GM19397 (cell line): ENCODE data around the gene C1QTNF6.
A peak's percentile ranks its signal among the peaks of the same experiment; 100 is the strongest.
"Not testable (repeated sequence)": the region's sequence is repeated elsewhere in the genome, so short reads cannot be mapped to it uniquely, and the experiment has no call there.

Source experiments
- ATAC-seq: cut with Tn5 transposase; IDR thresholded peaks from one replicate; pipeline ENCODE4 v1.9.1; 2021; ENCODE audit warnings: mild to moderate bottlenecking, moderate library complexity; ENCODE audit not compliant: unreplicated experiment

The C1QTNF6 gene

DNA sequence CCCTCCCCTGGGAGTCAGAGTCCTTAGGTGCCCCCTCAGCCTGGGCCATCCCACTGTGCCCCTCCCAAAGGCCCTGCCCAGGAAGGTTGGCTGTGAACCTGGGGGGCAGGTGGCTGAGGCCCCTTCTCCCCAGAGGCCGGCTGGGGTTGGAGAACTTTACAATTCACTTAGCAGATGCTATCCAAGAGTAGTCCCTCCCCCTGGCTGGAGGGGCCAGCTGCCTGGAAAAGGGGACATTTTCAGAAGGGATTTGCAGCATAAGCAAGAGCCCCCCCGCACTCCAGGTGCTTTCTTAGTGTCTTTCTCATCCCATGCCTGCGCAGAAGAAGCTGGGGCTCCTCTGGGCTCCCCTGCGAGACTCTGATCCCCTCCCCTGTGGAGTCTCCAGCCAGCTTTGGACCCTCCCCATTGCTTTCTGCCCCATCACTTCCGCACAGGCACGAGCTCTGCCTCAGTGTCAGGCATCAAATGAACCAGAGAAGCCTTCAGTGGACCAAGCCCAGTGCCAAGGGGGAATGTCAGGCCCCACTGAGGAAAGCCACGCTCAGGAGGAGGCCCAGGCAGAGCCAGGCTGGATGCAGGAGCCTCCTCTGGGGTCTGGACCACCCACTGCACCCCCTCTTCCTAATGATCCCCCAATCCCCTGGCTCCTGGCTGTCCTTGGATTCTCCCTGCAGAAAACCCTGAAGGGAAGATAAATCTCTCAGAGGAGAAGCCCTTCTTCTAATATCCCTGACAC, 20.5 kb upstream of the C1QTNF6 start:
- no peak for ATAC-seq

DNA sequence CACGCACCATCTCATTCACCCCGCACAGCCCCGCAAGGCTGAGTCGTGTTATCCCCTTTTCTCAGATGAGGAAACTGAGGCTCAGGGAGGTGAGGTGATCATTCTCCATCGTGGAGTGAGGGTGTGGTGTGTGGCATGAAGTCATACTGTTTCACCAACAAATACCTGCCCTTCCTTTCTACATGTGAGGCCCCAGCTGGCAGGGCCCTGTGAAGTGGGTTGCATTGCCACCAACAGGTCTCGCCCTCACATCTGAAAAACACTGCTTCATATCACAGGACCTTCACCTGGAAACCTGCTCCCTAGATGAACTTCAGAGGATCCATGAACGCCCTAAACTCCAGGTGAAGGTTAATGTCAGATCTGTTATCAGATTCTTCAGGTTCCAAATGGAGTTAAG, 19.9 kb upstream of the C1QTNF6 start:
- no peak for ATAC-seq

DNA sequence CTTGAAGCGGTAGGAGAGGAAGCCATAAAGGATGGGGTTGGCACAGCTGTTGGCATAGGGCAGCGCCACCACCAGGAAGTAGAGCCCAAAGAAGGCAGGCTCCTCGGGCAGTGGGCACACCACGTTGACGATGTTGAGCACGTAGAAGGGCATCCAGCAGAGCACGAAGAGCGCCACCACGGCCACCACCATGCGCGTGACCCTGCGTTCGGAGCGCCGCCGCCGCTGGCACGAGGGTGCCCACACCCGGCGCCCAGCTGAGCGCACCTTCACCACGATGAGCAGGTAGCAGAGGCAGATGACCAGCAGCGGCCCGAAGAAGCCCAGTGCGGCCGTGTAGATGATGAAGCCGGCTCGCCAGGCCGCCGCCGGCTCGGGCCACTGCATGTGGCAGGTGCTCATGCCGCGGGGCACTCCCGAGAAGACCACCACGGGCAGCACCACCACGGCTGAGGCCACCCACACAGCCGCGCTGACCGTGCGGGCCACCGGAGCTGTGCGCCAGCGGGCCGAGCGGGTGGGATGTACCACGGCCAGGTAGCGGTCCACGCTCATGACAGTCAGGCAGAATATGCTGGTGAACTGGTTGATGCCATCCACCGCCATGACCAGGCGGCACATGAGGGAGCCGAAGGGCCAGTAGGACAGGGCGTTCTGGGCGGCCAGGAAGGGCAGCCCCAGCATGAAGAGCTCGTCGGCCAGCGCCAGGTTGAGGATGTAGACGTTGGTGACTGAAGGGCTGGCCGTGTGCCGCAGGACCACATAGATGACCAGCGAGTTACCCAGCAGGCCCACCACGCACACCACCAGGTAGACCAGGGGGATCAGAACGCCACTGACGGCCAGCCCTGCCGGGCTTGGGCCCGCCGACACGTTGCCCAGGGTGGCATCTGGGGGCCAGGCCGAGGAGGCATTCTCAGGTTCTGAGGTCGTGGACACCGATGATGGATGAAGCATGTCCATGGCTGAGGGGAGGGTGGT, 19.1 kb upstream of the C1QTNF6 start:
- no peak for ATAC-seq

DNA sequence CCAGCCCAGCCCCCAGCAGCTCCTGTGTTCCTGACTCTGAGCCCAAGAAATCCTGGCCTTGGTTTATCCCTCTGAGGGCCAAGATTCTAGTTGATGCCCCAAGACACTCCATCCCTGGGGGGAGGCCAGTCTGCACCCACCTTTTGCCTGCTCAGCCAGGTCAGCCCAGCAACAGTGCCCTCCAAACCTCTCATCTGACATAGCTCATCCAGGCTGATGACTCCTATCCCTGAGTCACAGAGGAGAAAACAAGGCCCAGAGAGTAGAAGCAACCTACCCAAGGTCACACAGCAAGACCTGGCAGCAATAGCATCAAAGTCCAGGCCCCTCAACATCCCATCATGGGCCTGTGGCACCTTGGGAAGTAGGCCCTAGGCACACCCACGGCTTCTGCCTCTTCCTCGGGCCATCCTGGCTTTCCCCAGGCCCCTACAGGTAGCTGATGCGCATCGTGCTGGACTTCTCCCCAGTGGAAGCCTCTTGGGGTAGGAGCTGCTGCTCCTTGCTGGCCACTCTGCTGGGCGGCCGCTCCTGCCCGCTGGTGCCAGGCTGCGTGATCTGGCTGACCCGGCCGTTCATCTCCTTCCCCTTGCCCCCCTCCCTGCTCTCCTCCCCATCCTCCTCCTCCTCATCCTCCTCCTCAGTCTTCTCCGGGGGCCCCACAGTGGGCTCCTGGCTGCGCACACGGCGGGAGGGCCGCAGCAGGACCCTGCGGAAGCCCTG, 18.2 kb upstream of the C1QTNF6 start:
- no peak for ATAC-seq

DNA sequence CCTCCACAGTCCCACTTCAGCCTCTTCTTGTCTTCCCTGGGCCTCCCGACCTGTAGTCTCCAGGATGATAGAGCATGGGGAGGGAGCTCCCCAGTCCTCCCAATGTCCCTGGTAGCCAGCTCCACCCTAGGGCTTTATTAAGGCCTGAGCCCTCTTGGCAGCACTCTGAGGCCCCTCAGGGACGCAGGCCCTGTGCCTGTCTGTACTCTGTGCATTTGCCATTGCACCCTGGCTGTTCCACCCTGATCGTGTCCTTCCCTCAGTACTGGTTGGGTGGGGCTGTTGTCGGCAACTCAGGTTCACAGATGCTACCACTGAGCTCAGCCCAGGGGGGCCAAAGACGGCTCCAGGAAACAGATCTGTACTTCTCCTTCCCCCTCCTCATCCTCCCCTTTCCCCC, 17.0 kb upstream of the C1QTNF6 start:
- ATAC-seq, result no peak

DNA sequence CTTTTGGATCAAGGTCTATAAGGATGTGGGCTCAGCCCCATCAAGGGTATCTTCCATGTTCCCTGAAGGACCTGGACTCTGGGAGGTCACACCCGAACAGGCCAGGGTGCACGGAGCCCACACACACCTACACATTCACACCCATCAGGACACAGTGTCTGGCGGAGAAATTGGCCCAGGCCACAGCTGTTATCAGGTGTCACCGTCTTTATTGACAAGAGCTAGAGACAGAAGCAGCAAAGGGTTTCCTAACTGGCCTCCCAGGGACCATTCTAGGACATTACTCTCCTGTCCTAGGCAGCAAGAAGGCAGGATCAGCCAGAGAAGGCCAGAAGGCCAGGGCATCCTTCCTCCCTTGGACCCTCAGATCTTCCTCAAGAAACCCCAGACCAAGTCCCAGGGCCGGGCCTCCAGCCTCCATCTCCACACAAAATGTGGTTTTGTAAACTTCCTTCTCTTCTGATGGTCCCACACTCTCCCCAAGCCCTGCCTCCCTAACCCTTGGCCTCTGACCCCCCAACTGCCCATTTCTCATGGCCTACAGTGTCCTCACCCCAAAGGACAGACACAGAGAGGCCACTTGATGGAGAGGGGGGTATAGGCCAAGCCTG, 16.1 kb upstream of the C1QTNF6 start:
- ATAC-seq, result no peak

DNA sequence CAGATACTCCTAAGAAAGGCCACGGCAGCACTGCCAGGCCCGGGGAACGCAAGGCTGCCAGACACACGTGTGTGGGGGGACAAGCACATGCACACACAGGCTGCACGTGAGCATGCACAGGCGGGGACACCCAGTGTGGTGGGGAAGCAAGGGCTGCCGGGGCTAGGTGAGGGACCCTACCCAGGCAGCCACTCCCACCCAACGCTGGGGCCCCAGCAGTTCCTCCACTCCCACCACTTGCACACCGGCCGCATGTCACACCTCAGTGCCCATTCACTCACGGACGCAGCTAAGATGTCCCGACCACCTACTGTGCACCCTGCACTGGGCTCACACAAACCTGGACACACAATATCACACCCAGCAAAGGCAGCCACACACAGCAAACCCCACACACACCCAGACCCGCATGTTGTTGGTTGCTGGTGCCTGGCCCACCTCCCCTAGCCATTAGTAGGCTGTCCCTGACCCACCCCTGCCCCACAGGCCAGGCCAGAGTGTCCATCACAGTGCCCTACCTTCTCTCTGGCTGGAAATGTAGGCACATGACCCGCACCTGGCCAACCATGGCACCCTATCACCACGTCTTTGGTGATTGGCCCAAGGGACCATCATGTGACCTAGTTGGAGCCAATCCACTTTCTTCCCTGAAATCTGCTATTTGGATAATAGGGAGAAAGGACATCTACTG, 15.5 kb upstream of the C1QTNF6 start:
- ATAC-seq, result no peak

DNA sequence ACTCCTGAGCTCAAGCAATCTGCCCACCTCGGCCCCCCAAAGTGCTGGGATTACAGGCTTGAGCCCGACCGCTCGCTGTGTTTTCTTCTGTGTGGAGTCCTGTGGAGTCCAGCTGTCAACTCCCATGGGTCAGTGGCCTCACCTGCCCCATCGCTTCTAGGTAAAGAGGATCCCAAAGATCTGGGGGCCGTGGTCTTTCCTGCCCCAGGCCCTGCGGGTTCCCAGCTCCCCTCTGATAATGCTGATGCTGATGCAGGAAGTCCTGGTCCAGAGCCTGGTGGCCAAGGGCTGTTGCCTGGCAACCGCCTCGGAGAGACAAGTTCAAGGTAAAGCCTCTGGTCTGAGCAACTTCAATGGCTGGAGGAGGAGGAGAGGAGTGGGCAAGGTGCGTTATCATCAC, 14.7 kb upstream of the C1QTNF6 start:
- ATAC-seq, result no peak

DNA sequence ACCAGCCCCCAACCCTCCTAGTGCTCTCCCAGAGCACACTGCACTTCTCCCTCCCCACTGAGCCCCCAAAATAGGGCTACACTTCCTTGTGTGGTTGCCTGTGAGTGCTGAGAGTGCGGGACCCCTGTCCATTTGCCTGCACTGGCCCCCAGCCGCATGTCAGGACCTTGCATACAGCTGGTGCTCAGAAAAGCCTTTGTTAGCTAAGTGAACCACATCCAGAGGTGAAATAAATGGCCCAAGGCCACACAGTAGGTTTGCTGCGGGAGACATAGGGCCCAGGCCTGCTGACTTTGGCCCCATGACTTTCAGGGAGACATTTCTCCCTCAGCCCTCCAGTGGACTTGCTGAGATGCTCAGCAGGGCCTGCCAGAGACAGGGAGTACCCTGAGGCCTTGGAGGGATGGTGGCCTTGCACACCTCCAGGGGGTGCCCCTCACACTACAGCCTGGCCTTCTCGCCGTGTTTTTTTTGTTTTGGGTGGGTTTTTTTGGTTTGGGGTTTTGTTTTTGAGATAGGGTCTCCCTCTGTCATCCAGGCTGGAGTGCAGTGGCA, 14.0 kb upstream of the C1QTNF6 start:
- ATAC-seq, result no peak

DNA sequence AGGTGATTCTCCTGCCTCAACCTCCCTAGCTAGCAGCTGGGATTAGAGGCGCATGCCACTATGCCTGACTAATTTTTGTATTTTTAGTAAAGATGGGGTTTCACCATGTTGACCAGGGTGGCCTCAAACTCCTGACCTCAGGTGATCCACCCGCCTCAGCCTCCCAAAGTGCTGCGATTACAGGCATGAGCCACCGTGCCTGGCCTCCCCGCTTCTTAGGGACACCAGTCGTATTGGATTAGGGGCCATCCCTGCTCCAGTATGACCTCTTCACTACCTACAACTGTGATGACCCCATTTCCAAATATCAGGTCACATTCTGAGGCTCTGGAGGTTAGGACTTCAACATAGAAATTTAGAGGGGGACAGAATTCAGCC, 13.4 kb upstream of the C1QTNF6 start:
- ATAC-seq, result not testable (repeated sequence)

DNA sequence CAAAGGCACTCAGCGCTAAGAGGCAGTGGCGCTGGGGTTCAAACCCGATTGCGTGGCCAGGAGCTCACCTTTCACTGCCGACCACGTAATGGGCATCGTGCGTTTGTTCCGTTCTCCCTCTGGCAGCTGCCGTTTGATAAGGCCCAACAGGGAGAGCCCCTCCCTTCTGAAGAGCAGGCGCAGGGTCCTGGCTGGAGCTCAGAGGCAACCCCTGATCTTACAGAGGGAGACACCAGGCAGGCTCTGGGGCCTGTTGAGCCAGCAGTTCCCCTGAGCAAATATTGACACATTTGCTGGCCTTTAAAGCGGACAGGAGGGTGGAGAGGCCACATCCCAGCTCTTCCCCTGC, 11.7 kb upstream of the C1QTNF6 start:
- no peak for ATAC-seq

DNA sequence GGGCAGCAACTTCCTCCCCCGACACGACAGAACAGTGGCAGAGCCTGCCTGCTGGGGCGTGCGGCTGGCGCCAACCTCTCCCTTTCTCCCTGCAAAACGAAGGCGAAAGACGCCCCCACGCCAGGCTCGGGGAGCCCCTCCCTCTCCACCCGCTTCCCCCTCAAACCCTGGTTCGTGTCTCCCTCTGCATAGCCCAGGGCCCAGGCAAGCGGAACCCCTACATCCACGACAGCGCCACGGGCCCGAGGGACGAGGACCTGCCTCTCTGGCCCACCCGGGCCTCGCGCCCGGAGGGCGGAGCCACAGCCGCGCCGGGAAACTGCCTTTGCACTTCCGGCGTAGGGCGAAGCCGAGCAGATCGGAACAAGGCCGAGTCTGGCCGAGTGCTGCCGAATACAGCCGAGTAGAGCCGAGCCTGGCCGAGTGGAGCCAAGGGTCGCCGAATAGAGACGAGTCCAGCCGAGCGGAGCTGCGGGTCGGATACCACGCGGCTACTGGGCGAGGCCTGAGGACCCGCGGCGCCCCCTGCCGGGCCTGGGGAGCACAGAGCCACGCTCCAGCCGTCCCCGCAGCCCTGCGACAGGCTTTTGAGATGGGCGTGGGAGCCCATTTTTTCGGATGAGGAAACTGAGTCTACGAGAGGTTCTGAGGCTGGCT, 11.2 kb upstream of the C1QTNF6 start:
- ATAC-seq, result peak; percentile 90

DNA sequence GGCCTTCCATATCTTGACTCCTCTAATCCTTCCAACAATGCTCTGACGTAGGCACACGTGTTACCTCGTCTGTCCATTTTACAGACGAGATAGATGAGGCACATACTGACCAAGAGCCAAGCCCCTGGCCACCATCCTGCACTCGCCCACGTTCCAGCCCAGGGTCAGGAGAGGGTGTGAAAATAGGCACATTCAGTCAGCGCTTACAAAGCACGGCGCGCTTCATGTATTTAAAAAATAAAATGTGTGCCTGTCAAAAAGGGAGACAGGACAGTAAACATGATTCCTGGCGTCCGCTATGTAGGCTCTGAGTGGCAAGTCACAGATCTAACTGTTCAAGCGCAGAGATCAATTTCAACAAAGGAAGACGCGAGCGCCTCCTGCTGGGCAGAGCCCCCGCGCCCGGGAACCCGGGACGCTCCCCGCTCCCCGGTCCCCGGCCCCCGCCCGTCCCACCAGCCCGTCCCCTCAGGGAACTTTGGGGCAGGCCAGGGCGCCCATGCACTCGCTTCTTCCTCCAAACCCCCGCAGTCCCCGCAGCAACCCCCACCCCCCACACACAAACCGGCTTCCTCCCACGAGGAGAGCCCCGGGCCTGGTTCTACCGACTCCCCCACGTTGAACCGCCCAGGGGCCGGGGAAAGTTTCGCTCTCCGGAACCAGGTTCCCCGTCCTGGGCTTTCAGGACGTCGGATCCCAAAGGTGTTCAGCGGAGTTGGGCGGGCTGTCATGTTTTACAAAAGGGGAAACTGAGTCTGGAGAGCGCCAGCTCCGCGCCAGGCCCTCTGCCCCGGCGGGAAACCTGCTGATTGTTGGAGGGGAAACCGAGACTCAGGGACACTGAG, 10.4 kb upstream of the C1QTNF6 start:
- ATAC-seq, result no peak

DNA sequence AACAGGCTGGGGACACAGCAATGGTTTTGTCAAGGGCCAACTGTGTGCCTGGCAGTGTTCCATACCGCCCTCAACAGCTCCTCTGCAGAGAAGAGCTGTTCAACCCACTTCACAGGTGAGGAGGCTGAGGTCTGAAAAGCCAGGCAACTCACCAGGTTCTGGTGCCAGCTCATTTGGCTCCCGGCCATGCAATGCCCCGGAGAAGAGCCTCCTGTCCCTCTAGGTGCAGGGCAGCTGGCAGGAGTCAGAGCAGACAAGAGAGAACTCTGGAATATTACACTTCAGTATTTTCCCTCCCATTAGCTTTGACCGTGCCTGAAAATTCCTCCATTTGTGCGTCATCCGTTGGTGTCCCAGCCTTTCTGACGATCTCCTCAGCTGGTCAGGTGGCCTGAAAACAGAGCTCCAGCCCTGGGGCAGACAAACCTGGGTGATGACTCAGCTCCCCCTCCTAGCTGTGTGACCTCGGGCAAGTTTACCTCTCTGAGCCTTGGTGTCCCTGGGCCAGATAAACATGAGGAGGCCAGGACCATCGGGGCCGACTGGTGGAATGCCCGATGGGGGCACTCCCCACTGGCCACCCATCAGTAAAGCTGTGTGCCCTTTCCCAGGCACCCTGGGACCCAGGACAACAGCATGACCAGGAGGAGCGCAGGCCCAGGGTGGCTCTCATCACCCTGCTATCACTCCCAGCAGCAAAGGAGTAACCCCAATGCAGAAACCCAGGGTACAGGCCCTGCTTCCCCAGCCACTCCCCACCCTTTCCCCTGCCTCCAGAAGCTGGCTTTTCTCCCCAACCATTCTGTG, 9.6 kb upstream of the C1QTNF6 start:
- ATAC-seq, result no peak

DNA sequence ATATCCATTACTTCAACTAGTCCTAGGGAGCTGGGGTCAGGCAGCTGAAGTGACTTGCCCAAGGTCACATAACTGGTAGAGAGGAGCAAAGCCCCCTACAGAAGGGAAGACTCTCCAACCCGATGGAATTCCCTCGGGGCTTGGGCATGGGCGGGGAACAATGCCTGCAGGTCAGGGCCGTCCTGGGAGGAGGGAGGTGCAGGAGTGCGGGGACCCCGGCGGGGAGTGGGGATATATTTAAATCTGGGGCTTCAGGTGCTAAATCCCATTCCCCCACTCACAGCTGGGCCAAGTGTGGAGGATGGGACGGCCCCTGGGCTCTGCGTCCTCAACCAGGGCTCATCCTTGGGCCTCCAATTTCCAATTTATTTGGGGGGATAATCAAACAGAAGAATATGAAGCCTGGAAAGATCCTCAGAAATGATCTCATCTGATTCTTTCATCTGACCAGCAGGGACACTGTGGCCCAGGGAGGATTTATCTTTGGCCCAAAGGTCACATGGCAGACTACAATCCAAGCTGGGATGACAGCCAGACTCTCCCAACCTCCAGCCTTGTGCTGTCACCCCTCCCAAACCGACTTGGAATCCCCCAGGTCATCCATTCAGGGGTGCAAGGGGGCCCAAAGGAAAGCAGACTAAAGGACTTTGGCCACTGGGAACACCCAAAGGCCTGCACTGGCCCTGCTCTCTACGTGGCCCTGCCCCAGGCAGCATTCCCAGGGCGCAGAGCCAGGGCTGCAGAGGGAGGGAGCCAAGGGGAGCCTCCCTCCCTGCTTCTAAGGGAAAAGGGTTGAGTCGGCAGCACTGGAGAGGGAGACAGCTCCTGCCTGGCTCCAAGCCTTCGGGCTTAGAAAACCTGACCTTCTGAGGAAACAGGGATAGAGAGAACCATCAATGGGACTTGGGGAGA, 8.7 kb upstream of the C1QTNF6 start:
- ATAC-seq, result no peak

DNA sequence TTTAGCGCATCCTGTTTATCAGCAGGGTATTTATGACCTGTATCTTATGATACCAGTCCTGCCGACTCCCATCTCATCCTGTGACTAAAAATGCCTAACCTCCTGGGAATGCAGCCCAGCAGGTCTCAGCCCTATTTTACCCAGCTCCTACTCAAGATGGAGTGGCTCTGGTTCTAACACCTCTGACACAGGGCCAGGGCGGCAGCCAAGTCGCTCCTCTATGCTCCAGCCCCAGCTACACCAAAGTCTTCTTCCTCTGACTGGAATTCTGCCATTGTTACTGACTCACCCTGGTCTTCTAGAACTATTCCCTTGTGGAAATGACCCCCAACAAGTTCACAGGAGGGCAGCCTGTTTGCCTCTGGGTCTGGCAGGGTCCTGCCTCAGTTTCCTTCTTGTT, 7.9 kb upstream of the C1QTNF6 start:
- ATAC-seq, result no peak

DNA sequence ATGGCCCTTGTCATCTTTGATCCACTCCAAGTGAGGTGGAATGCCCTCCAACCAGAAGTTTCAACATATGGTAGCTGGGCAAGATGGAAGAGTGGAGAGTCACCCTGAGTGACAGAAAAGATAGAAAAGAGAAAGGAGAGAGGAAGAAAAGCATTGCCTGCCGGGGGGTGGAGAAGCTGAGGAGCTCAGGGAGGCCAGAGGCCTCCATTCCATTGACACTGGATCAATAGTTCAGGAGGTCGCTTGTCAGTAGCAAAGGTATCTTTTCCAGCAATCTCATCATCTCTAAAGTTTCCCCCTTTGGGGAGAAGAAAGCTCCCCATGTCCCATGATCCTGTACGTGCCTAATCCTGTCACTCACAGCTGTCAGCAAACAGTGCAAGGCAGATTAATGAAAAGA, 6.7 kb upstream of the C1QTNF6 start:
- no peak for ATAC-seq
